Mammary epithelial cell (primary cell): ENCODE results near the gene DCTN2.

Source experiments
- CTCF ChIP-seq, 2 donors: IDR thresholded peaks in 1 of 2; conservative IDR thresholded peaks in 1 of 2; 2 replicates each; pipeline ENCODE4 v1.5.1; 2011 to 2012; ENCODE audit warnings: inconsistent platforms in 2 of 2, low read length in 2 of 2, mild to moderate bottlenecking in 2 of 2, control low read depth in 1 of 2, low read depth in 1 of 2; ENCODE audit not compliant: insufficient read depth in 1 of 2; ENCODE audit errors: extremely low read depth in 1 of 2
- EZH2 ChIP-seq: IDR thresholded peaks from 2 replicates; pipeline ENCODE4 v1.6.1; 2012; ENCODE audit warnings: low read length, inconsistent platforms, borderline replicate concordance

- TF ChIP-seq CTCF (conservative IDR thresholded peaks at IDR 0.05 in 1 of 2, IDR thresholded peaks at IDR 0.05 in 1 of 2; ENCODE audit: extremely low read depth in 1 of 2, insufficient read depth in 1 of 2, low read depth in 1 of 2, low read length in 2 of 2) (no peak), EZH2 (no peak)
Observed at GRCh38 chr12:57554453-57554852, 7.5 kb upstream of the DCTN2 start.
